Body of pancreas (tissue), 4 donors: ENCODE data around the gene MYO5A. TPM values are rescaled to one million over a fixed set of nuclear protein-coding genes. Genes with fewer than 3 reads are reported as not detected.

Source experiments
- ATAC-seq: fragments of 150-250 bp; one replicate; pipeline ENCODE4 v1.9.1; 2016
- DNase-seq, 4 donors: peaks; one replicate each; pipeline ENCODE4 v3.0.0-alpha.2; 2019
- H3K27ac ChIP-seq, 4 donors: fragments of 200-600 bp; sonication (generic); 1 replicate in 3 of 4; 2 replicates in 1 of 4; pipeline versions ENCODE4 v1.5.1 to v1.6.1; 2016 to 2019; ENCODE audit warnings: mild to moderate bottlenecking in 1 of 4, mixed read lengths in 1 of 4, moderate library complexity in 1 of 4
- H3K27me3 ChIP-seq, 2 donors: fragments of 200-600 bp; sonication (generic); one replicate each; pipeline ENCODE4 v1.6.0; 2016; ENCODE audit warnings: mild to moderate bottlenecking in 1 of 2
- H3K36me3 ChIP-seq, 2 donors: fragments of 200-600 bp; sonication (generic); replicated peaks in 1 of 2; 2 replicates each; pipeline ENCODE4 v1.5.1; 2016; ENCODE audit warnings: low read depth in 2 of 2; ENCODE audit not compliant: insufficient read depth in 1 of 2
- H3K4me1 ChIP-seq: fragments of 200-600 bp; sonication (generic); one replicate; pipeline ENCODE4 v1.6.0; 2016
- H3K4me3 ChIP-seq, 2 donors: fragments of 200-600 bp; sonication (generic); 1 replicate in 1 of 2; 2 replicates in 1 of 2; pipeline ENCODE4 v1.5.1; 2016 to 2019
- H3K9me3 ChIP-seq, 3 donors: fragments of 200-600 bp; sonication (generic); 1 replicate in 2 of 3; 2 replicates in 1 of 3; pipeline ENCODE4 v1.5.1; 2016
- CTCF ChIP-seq, 7 experiments: fragments of 450-650 bp in 4 of 7; fragments of 200-600 bp in 3 of 7; sonication (generic) in 3 of 7; IDR thresholded peaks; one replicate each; pipeline ENCODE4 v1.5.1; 2016 to 2019; ENCODE audit warnings: antibody characterized with exemption in 7 of 7
- POLR2A ChIP-seq, 3 donors: fragments of 450-650 bp; IDR thresholded peaks; one replicate each; pipeline ENCODE4 v1.6.1; 2016; ENCODE audit warnings: antibody characterized with exemption in 3 of 3, mild to moderate bottlenecking in 2 of 3
- WGBS, 2 donors: methylation state at CpG; one replicate each; pipeline ENCODE4 v1.1.5; 2017; 5-methylcytosine and 5-hydroxymethylcytosine counted together
- intact Hi-C: fragments of 100-400 bp; cut with DNase I; formaldehyde crosslinking; loops from one replicate; pipeline ENCODE4 v1.15.1; 2023
- total RNA-seq, 2 donors: library from RNA; depleted of rRNA; stranded (reverse); fragments of >200 nt; gene quantifications; one replicate each; pipeline ENCODE4 v1.1.0, GENCODE V29; 2016

The MYO5A gene
- total RNA-seq, 2 donors from 2014 or later, result 8.2 to 11.9 TPM

GRCh38 chr15:52291204-52291603, 237.5 kb downstream of the MYO5A start:
- ATAC-seq, result no peak
- H3K36me3 ChIP-seq, result no peaks in the 10 kb centered on the region
- intact Hi-C loops, result no loop called here
- TF ChIP-seq CTCF (IDR thresholded peaks at IDR 0.05) (no peak), POLR2A (IDR thresholded peaks at IDR 0.05) (no peak)
- 37 to 42% methylated on average over 3 to 4 of the region's 4 CpGs for WGBS, 2 donors
- DNase-seq, result no peak
- no peaks in the 10 kb centered on the region for H3K9me3 ChIP-seq
- peaks cover 78% of the 10 kb centered on the region for H3K4me1 ChIP-seq
- no peaks in the 10 kb centered on the region for H3K27me3 ChIP-seq
- peak overlapping the region in 3 of 4 donors; percentile 5 to 88 (median 55) for H3K27ac ChIP-seq
- H3K4me3 ChIP-seq, result no peak overlapping the region

- Histone ChIP-seq H3K27ac (peak overlapping the region in 3 of 4 donors; percentile 10 to 88 (median 55)), H3K27me3 (no peaks in the 10 kb centered on the region), H3K9me3 (no peaks in the 10 kb centered on the region), H3K36me3 (no peaks in the 10 kb centered on the region), H3K4me3 (no peak overlapping the region), H3K4me1 (peaks cover 74% of the 10 kb centered on the region)
- no peak for TF ChIP-seq POLR2A (IDR thresholded peaks at IDR 0.05)
- no peak for TF ChIP-seq CTCF (IDR thresholded peaks at IDR 0.05)
- ATAC-seq (no peak), DNase-seq (no peak)
- WGBS, 2 donors, result 48 to 55% methylated on average over 2 to 3 of the region's 3 CpGs
- intact Hi-C loops, result no loop called here
These were observed 237.9 kb downstream of the MYO5A start for GRCh38 chr15:52290800-52291199.

DNA sequence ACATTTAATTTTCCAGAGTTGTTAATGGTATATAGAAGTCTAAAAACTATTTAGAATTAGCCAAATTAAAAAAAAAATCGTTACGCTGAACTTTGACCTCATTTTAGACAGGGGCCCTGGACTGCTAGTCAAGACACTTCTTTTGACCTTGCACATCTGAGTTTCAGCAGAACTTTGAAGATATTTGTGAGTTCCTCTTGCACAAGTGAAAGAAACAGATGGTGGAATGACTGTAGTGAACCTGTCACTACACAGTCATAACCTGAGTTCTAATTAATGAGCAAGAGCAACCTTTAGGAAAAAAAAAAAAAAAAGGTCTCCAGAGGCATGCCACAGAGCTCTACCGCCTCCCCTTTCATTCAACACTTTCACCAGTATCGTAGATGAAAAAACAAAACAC, 238.4 kb downstream of the MYO5A start:
- H3K27me3 ChIP-seq, result no peaks in the 10 kb centered on the region
- intact Hi-C loops, result no loop called here
- no peak overlapping the region for H3K4me3 ChIP-seq
- WGBS, 2 donors, result 19 to 31% methylated on average over 4 of the region's 4 CpGs
- H3K9me3 ChIP-seq, result no peaks in the 10 kb centered on the region
- no peak for DNase-seq
- H3K36me3 ChIP-seq, result no peaks in the 10 kb centered on the region
- peaks cover 73% of the 10 kb centered on the region for H3K4me1 ChIP-seq
- peak overlapping the region in 3 of 4 donors; percentile 77 to 88 (median 80) for H3K27ac ChIP-seq
- no peak for ATAC-seq
- TF ChIP-seq POLR2A (IDR thresholded peaks at IDR 0.05) (no peak), CTCF (IDR thresholded peaks at IDR 0.05) (no peak)

GRCh38 chr15:52289629-52290081, 239.0 kb downstream of the MYO5A start:
- H3K36me3 ChIP-seq, result no peaks in the 10 kb centered on the region
- no peaks in the 10 kb centered on the region for H3K27me3 ChIP-seq
- no peak for TF ChIP-seq CTCF (IDR thresholded peaks at IDR 0.05)
- TF ChIP-seq POLR2A (IDR thresholded peaks at IDR 0.05), result no peak
- no peaks in the 10 kb centered on the region for H3K9me3 ChIP-seq
- WGBS, 2 donors, result 44 to 47% methylated on average over 4 of the region's 4 CpGs
- peaks cover 73% of the 10 kb centered on the region for H3K4me1 ChIP-seq
- peak overlapping the region; percentile 7 to 88 (median 78) for H3K27ac ChIP-seq
- DNase-seq (no peak), ATAC-seq (no peak)
- intact Hi-C loops, result no loop called here
- H3K4me3 ChIP-seq, result no peak overlapping the region

DNA sequence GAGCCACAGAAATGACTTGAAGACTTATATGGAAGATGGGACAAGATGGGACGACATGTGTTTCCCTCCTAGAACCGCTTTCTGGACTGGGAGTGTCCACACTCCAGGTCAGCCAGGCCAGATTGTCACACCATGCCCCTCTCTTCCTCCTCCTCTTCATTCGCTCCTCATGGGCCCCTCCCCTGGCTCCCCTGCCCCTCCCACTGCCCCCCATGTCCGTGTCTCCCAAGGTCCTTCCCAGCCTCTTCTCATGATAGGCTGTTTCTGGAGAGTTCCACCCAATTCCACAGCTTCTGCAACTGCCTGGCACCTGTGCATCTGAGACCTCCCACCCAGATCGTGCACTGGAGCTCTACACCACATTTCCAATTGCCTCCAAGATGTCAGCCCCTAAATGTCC, 239.7 kb downstream of the MYO5A start:
- H3K4me1 ChIP-seq, result peaks cover 71% of the 10 kb centered on the region
- H3K4me3 ChIP-seq, result no peak overlapping the region
- H3K27me3 ChIP-seq, result no peaks in the 10 kb centered on the region
- DNase-seq, result no peak
- TF ChIP-seq CTCF (IDR thresholded peaks at IDR 0.05) (no peak), POLR2A (IDR thresholded peaks at IDR 0.05) (no peak)
- intact Hi-C loops, result no loop called here
- H3K9me3 ChIP-seq, result no peaks in the 10 kb centered on the region
- H3K27ac ChIP-seq, result peak overlapping the region; percentile 77 to 88 (median 78)
- WGBS, 2 donors, result 57% methylated on average over 5 of the region's 5 CpGs
- no peak for ATAC-seq
- H3K36me3 ChIP-seq, result no peaks in the 10 kb centered on the region
